Natural killer cell (primary cell): ENCODE data around the gene RBM33. TPM values are rescaled to one million over a fixed set of nuclear protein-coding genes. Genes with fewer than 3 reads are reported as not detected.

Source experiments
- ATAC-seq, 3 donors: fragments of 150-1000 bp in 2 of 3; fragments of 200-7000 bp in 1 of 3; cut with Tn5 transposase; 1 replicate in 1 of 3; 2 replicates in 2 of 3; pipeline ENCODE4 v1.10.0; 2021; ENCODE audit warnings: mild to moderate bottlenecking in 2 of 3, moderate library complexity in 2 of 3
- DNase-seq, 2 donors: peaks; one replicate each; pipeline versions ENCODE4 v3.0.0 to v3.0.0-alpha.2; 2013 to 2021; ENCODE audit warnings: mixed read lengths in 1 of 2
- H3K27ac ChIP-seq: one replicate; pipeline ENCODE4 v1.5.1; 2013; ENCODE audit warnings: mild to moderate bottlenecking, low read length
- H3K27me3 ChIP-seq: one replicate; pipeline ENCODE4 v1.6.1; 2013; ENCODE audit warnings: low read length; ENCODE audit not compliant: control insufficient read depth, insufficient read depth
- H3K36me3 ChIP-seq: one replicate; pipeline ENCODE4 v1.6.1; 2013; ENCODE audit warnings: low read length; ENCODE audit not compliant: control insufficient read depth, insufficient read depth
- H3K4me1 ChIP-seq: one replicate; pipeline ENCODE4 v1.6.1; 2013; ENCODE audit warnings: low read length; ENCODE audit not compliant: control insufficient read depth, insufficient read depth
- H3K4me3 ChIP-seq: one replicate; pipeline ENCODE4 v1.5.1; 2013; ENCODE audit warnings: low read length
- H3K9me3 ChIP-seq: one replicate; pipeline ENCODE4 v1.6.1; 2013; ENCODE audit warnings: low read length; ENCODE audit not compliant: control insufficient read depth, insufficient read depth
- H3K27ac Mint-ChIP-seq, 2 donors: one replicate each; pipeline ENCODE4 v1.8.0; 2022; ENCODE audit warnings: mild to moderate bottlenecking in 2 of 2, mixed read lengths in 2 of 2, moderate library complexity in 1 of 2
- H3K27me3 Mint-ChIP-seq, 2 donors: one replicate each; pipeline ENCODE4 v1.8.0; 2022; ENCODE audit warnings: low read depth in 2 of 2, mixed read lengths in 2 of 2
- H3K36me3 Mint-ChIP-seq: one replicate; pipeline ENCODE4 v1.8.0; 2022; ENCODE audit warnings: mixed read lengths
- H3K4me1 Mint-ChIP-seq, 2 donors: one replicate each; pipeline ENCODE4 v1.8.0; 2022; ENCODE audit warnings: mixed read lengths in 2 of 2
- H3K4me3 Mint-ChIP-seq: one replicate; pipeline ENCODE4 v1.8.0; 2022; ENCODE audit warnings: mild to moderate bottlenecking, moderate library complexity, mixed read lengths
- H3K9me3 Mint-ChIP-seq, 2 donors: one replicate each; pipeline ENCODE4 v1.8.0; 2022; ENCODE audit warnings: mixed read lengths in 2 of 2
- CTCF ChIP-seq: fragments of 200-600 bp; IDR thresholded peaks from one replicate; pipeline ENCODE4 v1.8.0; 2022; ENCODE audit warnings: antibody characterized with exemption
- WGBS: methylation state at CpG from one replicate; pipeline ENCODE4 v1.1.7; 2013; ENCODE audit warnings: missing lambda C conversion rate; ENCODE audit not compliant: insufficient coverage; 5-methylcytosine and 5-hydroxymethylcytosine counted together
- intact Hi-C: fragments of 100-400 bp; cut with micrococcal nuclease; formaldehyde crosslinking; loops from one replicate; pipeline ENCODE4 v1.14.2; 2022
- total RNA-seq, 4 donors: library from RNA; stranded (reverse); fragments of 120-200 nt in 1 of 4; gene quantifications; one replicate each; pipeline versions ENCODE4 v1.2.3 to v1.2.4, GENCODE V29; 2013 to 2022

The RBM33 gene
- total RNA-seq, 3 donors from 2014 or later (not counting 1 experiment from before 2014, with no cell fraction given) = 161 to 182 (median 182) TPM

DNA sequence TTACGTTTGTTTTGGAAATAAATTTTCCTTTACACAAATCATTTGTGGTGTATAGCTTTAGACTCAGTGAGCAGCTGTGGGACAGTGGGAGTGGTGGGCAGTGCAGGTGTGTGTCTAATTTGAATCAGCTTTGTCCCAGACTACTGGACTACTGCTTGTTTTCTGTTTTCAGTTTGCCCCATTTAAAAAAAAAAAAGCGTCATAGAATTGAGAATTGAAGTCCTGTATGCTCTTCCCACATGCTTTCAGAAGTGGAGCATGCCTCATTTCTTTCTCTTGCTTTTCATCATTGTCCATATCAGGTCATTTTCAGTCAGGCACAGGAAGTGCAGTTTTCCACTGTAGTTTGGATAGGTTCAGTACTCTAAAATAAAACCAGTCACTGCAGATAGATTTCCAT lies 101.7 kb downstream of the RBM33 start:
- no peak for DNase-seq
- no peaks in the 10 kb centered on the region for H3K9me3 ChIP-seq
- Mint-ChIP-seq H3K27ac (no peak overlapping the region), H3K4me1 (peaks cover 15 to 26% of the 10 kb centered on the region in 2 donors), H3K4me3 (no peak overlapping the region), H3K27me3 (no peaks in the 10 kb centered on the region), H3K36me3 (peaks cover 9% of the 10 kb centered on the region), H3K9me3 (no peaks in the 10 kb centered on the region)
- no peak for TF ChIP-seq CTCF
- no peak for ATAC-seq
- no peaks in the 10 kb centered on the region for H3K4me1 ChIP-seq
- WGBS = 75% methylated on average over 1 of the region's 2 CpGs
- no peaks in the 10 kb centered on the region for H3K27me3 ChIP-seq
- no peak overlapping the region for H3K27ac ChIP-seq
- H3K4me3 ChIP-seq = no peak overlapping the region
- peaks cover 62% of the 10 kb centered on the region for H3K36me3 ChIP-seq
- intact Hi-C loops = no loop called here

- Histone ChIP-seq H3K4me1 (no peaks in the 10 kb centered on the region), H3K4me3 (no peak overlapping the region), H3K36me3 (peaks cover 52% of the 10 kb centered on the region), H3K27ac (no peak overlapping the region), H3K27me3 (no peaks in the 10 kb centered on the region), H3K9me3 (no peaks in the 10 kb centered on the region)
- H3K36me3 Mint-ChIP-seq = peaks cover 9% of the 10 kb centered on the region
- H3K27me3 Mint-ChIP-seq = no peaks in the 10 kb centered on the region
- intact Hi-C loops = no loop called here
- no peak for TF ChIP-seq CTCF
- no peak overlapping the region for H3K4me3 Mint-ChIP-seq
- WGBS = 100% methylated on average over 1 of the region's 1 CpG
- DNase-seq (no peak), ATAC-seq (no peak)
- H3K27ac Mint-ChIP-seq = no peak overlapping the region
- peaks cover 25 to 36% of the 10 kb centered on the region in 2 donors for H3K4me1 Mint-ChIP-seq
- no peaks in the 10 kb centered on the region for H3K9me3 Mint-ChIP-seq
Observed at GRCh38 chr7:155747209-155747608, 102.7 kb downstream of the RBM33 start.

DNA sequence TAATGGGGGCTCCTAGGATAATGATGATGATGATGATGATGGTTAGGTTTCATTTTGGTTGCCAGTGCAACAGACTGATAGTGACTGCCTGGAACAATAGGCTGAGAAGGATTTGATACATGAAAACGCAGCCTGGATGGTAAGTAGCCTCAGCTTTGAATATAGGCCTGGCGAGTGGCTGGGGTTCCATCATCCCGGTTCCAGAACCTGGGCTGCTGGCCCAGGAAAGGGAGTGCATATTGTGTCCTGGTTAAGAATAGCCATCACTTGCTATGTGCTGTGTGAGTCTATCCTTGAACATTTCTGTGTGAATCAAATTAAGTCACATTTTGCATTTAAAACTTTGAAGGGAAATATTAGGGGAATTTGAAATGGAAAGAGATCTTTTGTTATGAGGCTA lies 105.1 kb downstream of the RBM33 start:
- H3K36me3 Mint-ChIP-seq = peaks cover 8% of the 10 kb centered on the region

More for the DNA sequence above, 105.1 kb downstream of the RBM33 start:
- 95% methylated on average over 3 of the region's 3 CpGs for WGBS
- Histone ChIP-seq H3K27ac (no peak overlapping the region), H3K4me3 (no peak overlapping the region), H3K4me1 (peaks cover 17% of the 10 kb centered on the region), H3K36me3 (peaks cover 34% of the 10 kb centered on the region), H3K27me3 (no peaks in the 10 kb centered on the region), H3K9me3 (no peaks in the 10 kb centered on the region)
- H3K9me3 Mint-ChIP-seq = no peaks in the 10 kb centered on the region
- intact Hi-C loops = no loop called here
- DNase-seq (no peak), ATAC-seq (no peak)
- H3K27ac Mint-ChIP-seq = peak overlapping the region in 1 of 2 donors; percentile 30
- peaks cover 49 to 54% of the 10 kb centered on the region in 2 donors for H3K4me1 Mint-ChIP-seq
- no peak for TF ChIP-seq CTCF
- no peak overlapping the region for H3K4me3 Mint-ChIP-seq
- no peaks in the 10 kb centered on the region for H3K27me3 Mint-ChIP-seq
